Neural progenitor cell (in vitro differentiated cells): Measurements from ENCODE around the gene ELAVL4. TPM values are rescaled to one million over a fixed set of nuclear protein-coding genes. Genes with fewer than 3 reads are reported as not detected.

ENCODE experiments used
- DNase-seq: peaks from one replicate; pipeline ENCODE4 v3.0.0-alpha.2; 2016; ENCODE audit warnings: low spot score
- H2AFZ ChIP-seq: fragments of 200-600 bp; sonication (generic); replicated peaks from 2 replicates; pipeline ENCODE4 v1.6.1; 2016; ENCODE audit warnings: antibody characterized with exemption
- H3F3A ChIP-seq: fragments of 200-600 bp; sonication (generic); 2 replicates; pipeline ENCODE4 v1.6.1; 2016; ENCODE audit warnings: antibody characterized with exemption, low read depth
- H3K27ac ChIP-seq: fragments of 200-600 bp; sonication (generic); 2 replicates; pipeline ENCODE4 v1.5.1; 2016; ENCODE audit warnings: mild to moderate bottlenecking
- H3K27me3 ChIP-seq: fragments of 200-600 bp; sonication (generic); 2 replicates; pipeline ENCODE4 v1.6.1; 2016; ENCODE audit warnings: mild to moderate bottlenecking, moderate library complexity
- H3K36me3 ChIP-seq: fragments of 200-600 bp; sonication (generic); 2 replicates; pipeline ENCODE4 v1.5.1; 2016
- H3K4me1 ChIP-seq: fragments of 200-600 bp; sonication (generic); 2 replicates; pipeline ENCODE4 v1.6.1; 2016; ENCODE audit warnings: mixed run types
- H3K4me2 ChIP-seq: fragments of 200-600 bp; sonication (generic); 2 replicates; pipeline ENCODE4 v1.6.1; 2016
- H3K4me3 ChIP-seq: fragments of 200-600 bp; sonication (generic); 2 replicates; pipeline ENCODE4 v1.5.1; 2016
- H3K79me2 ChIP-seq: fragments of 200-600 bp; sonication (generic); 2 replicates; pipeline ENCODE4 v1.6.1; 2016; ENCODE audit warnings: low read depth
- H3K9ac ChIP-seq: fragments of 200-600 bp; sonication (generic); 2 replicates; pipeline ENCODE4 v1.6.1; 2016
- H3K9me3 ChIP-seq: fragments of 200-600 bp; sonication (generic); 2 replicates; pipeline ENCODE4 v1.5.1; 2016; ENCODE audit warnings: low read depth
- H4K20me1 ChIP-seq: fragments of 200-600 bp; sonication (generic); 2 replicates; pipeline ENCODE4 v1.6.1; 2016; ENCODE audit warnings: low read depth
- H3K27ac Mint-ChIP-seq: 3 replicates; pipeline ENCODE4 v1.8.0; 2021; ENCODE audit warnings: mixed read lengths
- H3K27me3 Mint-ChIP-seq: 2 replicates; pipeline ENCODE4 v1.8.0; 2022; ENCODE audit warnings: low read depth, mild to moderate bottlenecking, inconsistent platforms, moderate library complexity, mixed read lengths; ENCODE audit not compliant: insufficient read depth
- H3K36me3 Mint-ChIP-seq: 3 replicates; pipeline ENCODE4 v1.8.0; 2021; ENCODE audit warnings: mixed read lengths
- H3K4me1 Mint-ChIP-seq: 3 replicates; pipeline ENCODE4 v1.8.0; 2021; ENCODE audit warnings: mixed read lengths
- H3K4me3 Mint-ChIP-seq: 3 replicates; pipeline ENCODE4 v1.8.0; 2021; ENCODE audit warnings: mild to moderate bottlenecking, moderate library complexity, mixed read lengths
- H3K9me3 Mint-ChIP-seq: 3 replicates; pipeline ENCODE4 v1.8.0; 2020; ENCODE audit warnings: mixed read lengths
- EZH2 ChIP-seq: fragments of 200-600 bp; sonication (generic); IDR thresholded peaks from 2 replicates; pipeline ENCODE4 v1.6.1; 2017; ENCODE audit warnings: antibody characterized with exemption, mild to moderate bottlenecking, moderate library complexity
- EZH2phosphoT487 ChIP-seq: fragments of 200-600 bp; sonication (generic); IDR thresholded peaks from 2 replicates; pipeline ENCODE4 v1.6.1; 2017; ENCODE audit warnings: antibody characterized with exemption
- total RNA-seq: library from RNA; depleted of rRNA; stranded (reverse); fragments of >200 nt; gene quantifications from 2 replicates; pipeline ENCODE4 v1.2.3, GENCODE V29; 2015; ENCODE audit warnings: low replicate concordance
- TF ChIP-seq, protein P1 (sequence below): fragments of 200-600 bp; sonication (generic); IDR thresholded peaks from 2 replicates; pipeline ENCODE4 v1.5.1; 2017; ENCODE audit warnings: antibody characterized with exemption, mild to moderate bottlenecking

The ELAVL4 gene
- total RNA-seq, 1 donor from 2014 or later = not detected

GRCh38 chr1:50103615-50104081 is 5.1 kb upstream of the ELAVL4 start:
- Histone ChIP-seq H4K20me1 (no peaks in the 10 kb centered on the region), H3K9me3 (peaks cover 28% of the 10 kb centered on the region), H3K27ac (no peak overlapping the region), H2AFZ (no peak overlapping the region), H3K27me3 (no peaks in the 10 kb centered on the region), H3K9ac (no peak overlapping the region), H3K4me3 (no peak overlapping the region), H3K79me2 (no peaks in the 10 kb centered on the region), H3K4me1 (no peaks in the 10 kb centered on the region), H3K4me2 (no peak overlapping the region), H3K36me3 (no peaks in the 10 kb centered on the region), H3F3A (no peaks in the 10 kb centered on the region)
- no peaks in the 10 kb centered on the region for H3K27me3 Mint-ChIP-seq
- H3K9me3 Mint-ChIP-seq = no peaks in the 10 kb centered on the region
- H3K4me3 Mint-ChIP-seq = no peak overlapping the region
- H3K36me3 Mint-ChIP-seq = no peaks in the 10 kb centered on the region
- H3K4me1 Mint-ChIP-seq = peaks cover 14% of the 10 kb centered on the region
- DNase-seq = no peak
- TF ChIP-seq EZH2phosphoT487 (no peak), EZH2 (no peak)
- TF ChIP-seq, protein P1, sequence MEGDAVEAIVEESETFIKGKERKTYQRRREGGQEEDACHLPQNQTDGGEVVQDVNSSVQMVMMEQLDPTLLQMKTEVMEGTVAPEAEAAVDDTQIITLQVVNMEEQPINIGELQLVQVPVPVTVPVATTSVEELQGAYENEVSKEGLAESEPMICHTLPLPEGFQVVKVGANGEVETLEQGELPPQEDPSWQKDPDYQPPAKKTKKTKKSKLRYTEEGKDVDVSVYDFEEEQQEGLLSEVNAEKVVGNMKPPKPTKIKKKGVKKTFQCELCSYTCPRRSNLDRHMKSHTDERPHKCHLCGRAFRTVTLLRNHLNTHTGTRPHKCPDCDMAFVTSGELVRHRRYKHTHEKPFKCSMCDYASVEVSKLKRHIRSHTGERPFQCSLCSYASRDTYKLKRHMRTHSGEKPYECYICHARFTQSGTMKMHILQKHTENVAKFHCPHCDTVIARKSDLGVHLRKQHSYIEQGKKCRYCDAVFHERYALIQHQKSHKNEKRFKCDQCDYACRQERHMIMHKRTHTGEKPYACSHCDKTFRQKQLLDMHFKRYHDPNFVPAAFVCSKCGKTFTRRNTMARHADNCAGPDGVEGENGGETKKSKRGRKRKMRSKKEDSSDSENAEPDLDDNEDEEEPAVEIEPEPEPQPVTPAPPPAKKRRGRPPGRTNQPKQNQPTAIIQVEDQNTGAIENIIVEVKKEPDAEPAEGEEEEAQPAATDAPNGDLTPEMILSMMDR = no peak
- H3K27ac Mint-ChIP-seq = peak overlapping the region; percentile 13

DNA sequence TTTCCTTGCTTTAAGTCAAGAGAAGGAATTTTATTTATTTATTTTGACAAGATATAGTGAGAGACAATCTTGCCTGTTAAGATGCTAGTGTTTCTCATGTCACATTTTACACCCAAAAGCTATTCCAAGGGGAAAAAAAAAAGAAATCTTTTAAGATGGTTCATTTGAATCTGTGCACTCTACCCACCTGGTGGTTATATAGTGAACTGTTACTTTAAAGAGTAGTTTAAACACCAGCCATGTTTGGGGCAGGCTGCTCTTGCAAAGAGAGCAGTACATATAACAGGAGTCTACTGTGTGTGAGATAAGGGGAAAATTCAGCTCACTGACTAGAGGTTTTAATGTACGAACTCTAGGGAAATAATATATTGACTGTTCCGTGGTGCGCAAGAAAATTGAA is 3.3 kb upstream of the ELAVL4 start:
- Histone ChIP-seq H3F3A (no peaks in the 10 kb centered on the region), H3K36me3 (no peaks in the 10 kb centered on the region), H3K9ac (no peak overlapping the region), H3K4me2 (no peak overlapping the region), H3K4me1 (no peaks in the 10 kb centered on the region), H3K27ac (no peak overlapping the region), H3K79me2 (no peaks in the 10 kb centered on the region), H3K27me3 (no peaks in the 10 kb centered on the region), H3K4me3 (no peak overlapping the region), H2AFZ (no peak overlapping the region), H3K9me3 (peaks cover 22% of the 10 kb centered on the region), H4K20me1 (no peaks in the 10 kb centered on the region)
- H3K9me3 Mint-ChIP-seq = no peaks in the 10 kb centered on the region
- H3K4me1 Mint-ChIP-seq = peaks cover 27% of the 10 kb centered on the region
- H3K36me3 Mint-ChIP-seq = no peaks in the 10 kb centered on the region
- H3K27ac Mint-ChIP-seq = no peak overlapping the region
- DNase-seq = no peak
- H3K4me3 Mint-ChIP-seq = no peak overlapping the region
- H3K27me3 Mint-ChIP-seq = peaks cover 2% of the 10 kb centered on the region
- TF ChIP-seq EZH2phosphoT487 (no peak), EZH2 (no peak)
- TF ChIP-seq, protein P1 = peak; percentile 9

- Mint-ChIP-seq H3K36me3 (no peaks in the 10 kb centered on the region), H3K27ac (peak overlapping the region; percentile 68), H3K27me3 (peaks cover 2% of the 10 kb centered on the region), H3K4me3 (no peak overlapping the region), H3K9me3 (no peaks in the 10 kb centered on the region), H3K4me1 (peaks cover 35% of the 10 kb centered on the region)
- no peaks in the 10 kb centered on the region for H3K36me3 ChIP-seq
- H3F3A ChIP-seq = no peaks in the 10 kb centered on the region
- no peak overlapping the region for H3K4me3 ChIP-seq
- H3K4me1 ChIP-seq = no peaks in the 10 kb centered on the region
- no peaks in the 10 kb centered on the region for H3K27me3 ChIP-seq
- no peak overlapping the region for H3K27ac ChIP-seq
- DNase-seq = no peak
- H3K4me2 ChIP-seq = no peak overlapping the region
- TF ChIP-seq, protein P1 = no peak
- TF ChIP-seq EZH2 (no peak), EZH2phosphoT487 (no peak)
- no peaks in the 10 kb centered on the region for H3K79me2 ChIP-seq
- no peaks in the 10 kb centered on the region for H4K20me1 ChIP-seq
- H2AFZ ChIP-seq = no peak overlapping the region
- H3K9me3 ChIP-seq = peaks cover 18% of the 10 kb centered on the region
- no peak overlapping the region for H3K9ac ChIP-seq
Measured at GRCh38 chr1:50106095-50106761, 2.5 kb upstream of the ELAVL4 start.
